GM18498 (cell line): ENCODE measurements around the gene ID3.
A peak's percentile ranks its signal among the peaks of the same experiment; 100 is the strongest.

Source experiments
- ATAC-seq: cut with Tn5 transposase; IDR thresholded peaks from one replicate; pipeline ENCODE4 v1.9.1; 2021; ENCODE audit warnings: mild to moderate bottlenecking, moderate library complexity; ENCODE audit not compliant: unreplicated experiment

Gene ID3

DNA sequence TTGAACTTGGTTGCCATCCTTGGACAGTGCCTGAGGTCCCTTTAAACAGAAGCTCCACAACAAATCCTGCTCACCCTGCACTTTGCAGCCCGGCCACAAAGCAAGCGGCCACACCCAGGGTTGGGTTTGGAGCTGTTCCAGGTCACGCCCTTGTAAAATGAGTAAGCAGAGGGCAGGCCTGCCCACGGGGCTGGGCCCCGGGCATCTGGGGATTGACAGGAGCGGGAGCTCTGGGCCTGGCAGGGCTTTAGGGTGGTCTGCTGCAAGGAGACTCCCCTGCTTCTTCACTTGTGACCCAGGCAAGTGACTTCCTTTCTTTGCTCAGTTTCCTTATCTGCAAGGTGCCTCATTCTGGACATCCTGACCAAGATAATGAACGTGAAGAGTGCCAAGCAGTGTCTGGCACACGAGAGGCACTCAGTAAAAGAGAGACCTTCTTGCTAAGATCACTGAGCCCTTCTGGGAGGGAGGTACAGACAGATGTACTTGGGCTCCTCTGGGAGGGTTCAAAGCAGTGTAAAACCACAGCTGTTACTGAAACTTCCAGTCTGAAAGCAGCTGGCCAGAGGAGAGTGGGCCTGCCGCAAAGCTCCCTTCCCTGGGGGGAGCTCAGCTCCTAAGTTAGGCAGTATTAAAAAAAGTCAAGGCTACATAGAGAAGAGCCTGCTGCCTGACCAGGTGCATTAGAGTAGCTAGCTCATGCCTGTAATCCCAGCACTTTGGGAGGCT is 30.9 kb downstream of the ID3 start:
- peak; percentile 53 for ATAC-seq

- no peak for ATAC-seq
These were observed 31.4 kb downstream of the ID3 start for GRCh38 chr1:23527900-23528249.

GRCh38 chr1:23527366-23527765 is 31.9 kb downstream of the ID3 start:
- no peak for ATAC-seq

GRCh38 chr1:23526329-23527041 is 32.8 kb downstream of the ID3 start:
- ATAC-seq = no peak

DNA sequence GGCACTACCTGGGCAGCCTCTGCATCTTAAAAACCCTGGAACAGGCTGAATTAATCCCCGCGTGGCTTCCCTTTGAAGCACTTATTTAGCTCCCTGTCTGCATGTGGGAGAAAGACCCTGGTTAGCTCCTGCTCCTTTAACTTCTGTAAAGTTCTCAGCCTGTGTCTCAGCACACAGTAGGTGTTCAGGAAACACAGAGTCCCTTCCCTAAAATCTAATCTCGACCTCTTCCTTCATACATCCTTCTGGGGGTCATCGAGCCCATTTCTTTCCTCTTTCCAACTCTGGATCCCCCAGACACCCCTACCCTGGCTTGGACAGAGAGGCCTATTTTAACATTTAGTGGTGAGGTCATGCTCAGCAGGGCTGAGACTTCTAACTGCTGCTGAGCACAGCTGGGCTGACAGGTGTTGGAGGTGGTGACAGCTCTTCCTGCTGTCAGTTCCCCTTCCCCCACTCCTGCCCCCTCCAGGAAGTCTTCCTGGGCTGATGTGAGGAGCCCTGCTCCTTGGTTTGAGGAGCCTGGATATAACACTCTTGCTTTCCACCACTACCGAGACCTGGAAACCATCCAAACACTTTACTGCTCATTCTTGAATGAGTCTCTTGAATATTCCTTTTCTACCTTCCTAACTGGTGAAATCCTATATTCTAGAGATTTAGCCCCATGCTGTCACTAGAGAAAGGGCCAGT is 33.6 kb downstream of the ID3 start:
- no peak for ATAC-seq

DNA sequence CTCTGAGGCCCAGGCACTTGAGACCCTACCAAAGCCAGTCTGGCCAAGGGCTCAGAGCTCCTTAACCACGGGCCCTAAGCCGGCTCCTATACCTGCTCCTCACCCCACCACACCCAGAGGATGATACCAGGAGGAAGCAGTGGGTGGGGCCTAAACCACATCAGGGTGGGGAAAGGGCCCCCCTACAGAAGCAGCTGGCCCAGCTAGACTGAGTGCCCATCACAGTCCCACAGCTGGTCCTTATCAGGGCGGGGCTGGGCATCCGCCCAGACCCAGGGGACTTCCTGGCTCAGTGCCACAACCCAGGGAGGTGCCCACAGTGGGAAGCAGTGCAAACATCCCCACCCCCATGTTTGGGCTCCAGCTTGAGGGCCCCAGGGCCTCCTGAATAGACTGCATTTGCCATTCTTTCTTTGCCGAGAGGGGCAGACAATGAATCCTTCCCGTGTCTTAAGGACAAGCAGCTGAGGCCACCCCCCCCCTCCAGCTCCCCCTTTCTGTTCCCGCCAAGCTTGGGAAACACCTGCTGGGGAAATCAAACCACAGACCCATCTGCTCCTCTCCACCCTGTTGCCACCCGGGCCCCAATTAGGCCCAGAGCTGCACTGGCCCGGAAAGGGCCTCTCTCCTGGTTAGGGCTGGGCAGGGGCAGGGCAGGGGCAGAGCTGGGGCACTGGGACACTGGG is 34.4 kb downstream of the ID3 start:
- ATAC-seq = no peak

DNA sequence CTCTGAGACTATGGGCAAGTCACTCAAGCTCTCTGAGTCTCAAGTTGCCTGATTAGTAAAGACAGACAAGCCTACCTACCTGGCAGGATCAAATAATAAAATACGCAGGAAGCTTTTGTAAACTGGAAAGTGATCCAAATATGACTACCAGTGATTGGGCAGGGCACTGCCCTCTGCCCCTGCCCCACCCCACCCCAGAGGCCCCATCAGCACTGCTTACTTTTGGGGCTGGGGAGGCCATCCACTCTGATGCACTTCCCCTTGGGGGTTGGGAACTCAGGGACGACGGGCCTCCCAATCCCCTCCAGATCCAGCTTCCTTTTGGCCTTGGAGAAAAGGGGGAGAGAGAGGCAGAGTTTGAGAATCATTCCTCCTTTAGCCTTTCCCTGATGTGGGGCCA is 35.1 kb downstream of the ID3 start:
- no peak for ATAC-seq

- no peak for ATAC-seq
These were observed 36.9 kb downstream of the ID3 start for GRCh38 chr1:23522244-23522982.

DNA sequence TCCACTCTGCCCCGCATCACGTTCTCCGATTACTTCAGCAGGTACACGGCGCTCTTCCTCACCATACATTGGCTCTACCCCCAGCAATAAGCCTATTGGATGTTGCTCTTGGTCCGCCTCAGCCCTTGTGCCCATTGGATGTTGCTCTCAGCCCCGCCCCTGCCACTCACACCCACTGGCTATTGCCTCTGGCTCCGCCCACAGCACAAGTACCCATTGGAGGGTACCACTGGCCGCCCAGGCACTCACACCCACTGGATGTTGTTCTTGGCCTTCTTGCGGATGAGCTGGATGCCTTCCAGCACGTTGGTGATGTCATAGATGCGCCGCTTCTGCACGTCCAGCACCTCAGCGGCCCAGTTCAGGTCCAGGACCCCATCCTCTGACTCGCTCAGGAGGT is 37.7 kb downstream of the ID3 start:
- ATAC-seq = no peak

DNA sequence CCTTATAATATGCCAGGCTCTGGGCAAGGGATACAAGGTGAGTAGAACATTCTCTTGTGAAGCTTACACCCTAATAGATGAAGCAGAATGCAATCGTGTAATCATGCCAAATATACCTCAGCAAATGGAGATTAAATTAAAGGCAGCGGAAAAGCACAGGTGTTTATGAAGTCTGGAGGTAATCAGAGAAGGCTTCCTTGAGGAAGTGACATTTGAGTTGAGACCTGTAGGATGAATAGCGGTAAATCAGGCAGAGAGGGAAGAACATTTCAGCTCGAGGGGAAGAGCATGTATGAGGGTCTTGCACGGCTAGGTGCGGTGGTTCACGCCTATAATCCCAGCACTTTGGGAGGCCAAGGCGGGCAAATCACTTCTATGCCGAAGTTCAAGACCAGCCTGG is 41.7 kb downstream of the ID3 start:
- ATAC-seq = no peak

DNA sequence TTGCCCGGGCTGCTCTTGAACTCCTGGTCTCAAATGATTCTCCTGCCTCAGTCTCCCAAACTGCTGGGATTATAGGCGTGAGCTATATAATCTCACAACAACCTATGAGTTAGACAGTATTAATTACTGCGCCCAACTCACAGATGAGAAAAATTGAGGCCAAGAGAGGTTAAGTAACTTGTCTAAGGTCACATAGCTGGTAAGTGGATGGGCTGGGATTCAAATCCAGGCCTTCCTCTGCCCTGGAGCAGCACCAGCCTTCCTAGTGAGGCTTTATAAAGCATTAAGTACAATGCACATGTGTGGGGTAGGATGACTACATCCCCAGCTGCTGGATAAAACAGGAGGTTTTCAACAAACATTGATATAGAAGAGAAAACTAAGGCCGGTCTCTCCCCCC is 43.4 kb downstream of the ID3 start:
- ATAC-seq = no peak

- ATAC-seq = no peak
These were observed 45.1 kb downstream of the ID3 start for GRCh38 chr1:23514111-23514679.

DNA sequence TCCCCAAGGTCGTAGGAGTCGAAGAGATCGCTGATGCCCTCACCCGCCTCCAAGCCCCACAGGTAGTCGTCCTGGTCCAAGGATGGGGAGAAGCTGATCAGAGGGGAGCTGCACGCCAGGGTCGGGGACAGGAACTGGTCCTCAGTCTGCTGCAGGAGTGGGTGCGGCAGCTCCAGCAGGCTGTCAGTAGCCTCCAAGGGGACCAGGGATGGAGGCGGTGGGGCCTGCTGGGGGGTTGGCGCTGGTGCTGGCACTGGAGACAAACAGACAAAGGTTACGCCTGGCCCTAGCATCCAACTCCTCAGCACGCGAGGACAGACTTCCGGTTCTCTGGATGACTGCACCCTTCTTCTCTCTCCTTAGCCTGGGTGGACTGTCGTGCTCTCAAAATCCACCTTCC is 49.4 kb downstream of the ID3 start:
- ATAC-seq = no peak
